ENCODE results near the gene RNF5.

RNF5 gene

GRCh38 chr6:32198866-32199265, 20.7 kb downstream of the RNF5 start:
- Histone ChIP-seq H3K4me3 (ENCODE audit: low read length) (no peak overlapping the region), H3K79me2 (ENCODE audit: control insufficient read depth, low read length) (peaks cover 3% of the 10 kb centered on the region; the same call in 1 of the 2 replicates), H3F3A (ENCODE audit: control insufficient read depth, insufficient read depth) (peaks cover 18% of the 10 kb centered on the region), H3K4me2 (ENCODE audit: low read length) (no peak overlapping the region), H3K4me1 (ENCODE audit: control insufficient read depth, low read length) (peaks cover 37% of the 10 kb centered on the region), H4K20me1 (ENCODE audit: control insufficient read depth, insufficient read depth, low read depth, low read length) (no peaks in the 10 kb centered on the region), H3K36me3 (ENCODE audit: control insufficient read depth, low read length) (peaks cover 3% of the 10 kb centered on the region; the same call in 1 of the 2 replicates), H3K9me2 (replicated peaks; ENCODE audit: control insufficient read depth, low read length) (no peaks in the 10 kb centered on the region), H3K27me3 (ENCODE audit: control insufficient read depth, low read length) (no peaks in the 10 kb centered on the region), H3K27ac (ENCODE audit: low read depth, low read length) (no peak overlapping the region), H3K9me3 (ENCODE audit: control insufficient read depth, insufficient read depth, low read length) (no peaks in the 10 kb centered on the region)
- no peak for TF ChIP-seq EZH2phosphoT487 (IDR thresholded peaks at IDR 0.05; ENCODE audit: borderline replicate concordance, low read length)
- no peak for TF ChIP-seq CTCF (IDR thresholded peaks at IDR 0.05; ENCODE audit: low read depth, low read length, poor library complexity, severe bottlenecking)

- no peaks in the 10 kb centered on the region for H3K79me2 ChIP-seq (ENCODE audit: control insufficient read depth, low read length)
- no peak overlapping the region for H3K4me2 ChIP-seq (ENCODE audit: low read length)
- peaks cover 3% of the 10 kb centered on the region; the same call in 1 of the 2 replicates for H3K36me3 ChIP-seq (ENCODE audit: control insufficient read depth, low read length)
- no peaks in the 10 kb centered on the region for H3K27me3 ChIP-seq (ENCODE audit: control insufficient read depth, low read length)
- peaks cover 22% of the 10 kb centered on the region for H3K4me1 ChIP-seq (ENCODE audit: control insufficient read depth, low read length)
- no peak overlapping the region for H3K4me3 ChIP-seq (ENCODE audit: low read length)
- H3K9me2 ChIP-seq (replicated peaks; ENCODE audit: control insufficient read depth, low read length) = no peaks in the 10 kb centered on the region
- H4K20me1 ChIP-seq (ENCODE audit: control insufficient read depth, insufficient read depth, low read depth, low read length) = no peaks in the 10 kb centered on the region
- peaks cover 14% of the 10 kb centered on the region for H3F3A ChIP-seq (ENCODE audit: control insufficient read depth, insufficient read depth)
- no peaks in the 10 kb centered on the region for H3K9me3 ChIP-seq (ENCODE audit: control insufficient read depth, insufficient read depth, low read length)
- TF ChIP-seq CTCF (IDR thresholded peaks at IDR 0.05; ENCODE audit: low read depth, low read length, poor library complexity, severe bottlenecking) = no peak
- no peak for TF ChIP-seq EZH2phosphoT487 (IDR thresholded peaks at IDR 0.05; ENCODE audit: borderline replicate concordance, low read length)
- H3K27ac ChIP-seq (ENCODE audit: low read depth, low read length) = no peak overlapping the region
These were observed 22.7 kb downstream of the RNF5 start for GRCh38 chr6:32200711-32201475.

GRCh38 chr6:32202186-32202585, 24.0 kb downstream of the RNF5 start:
- H4K20me1 ChIP-seq (ENCODE audit: control insufficient read depth, insufficient read depth, low read depth, low read length) = no peaks in the 10 kb centered on the region
- no peaks in the 10 kb centered on the region for H3K9me3 ChIP-seq (ENCODE audit: control insufficient read depth, insufficient read depth, low read length)
- H3K27me3 ChIP-seq (ENCODE audit: control insufficient read depth, low read length) = no peaks in the 10 kb centered on the region
- no peak overlapping the region for H3K4me2 ChIP-seq (ENCODE audit: low read length)
- no peaks in the 10 kb centered on the region for H3K79me2 ChIP-seq (ENCODE audit: control insufficient read depth, low read length)
- H3K27ac ChIP-seq (ENCODE audit: low read depth, low read length) = no peak overlapping the region
- no peaks in the 10 kb centered on the region for H3K9me2 ChIP-seq (replicated peaks; ENCODE audit: control insufficient read depth, low read length)
- no peak overlapping the region for H3K4me3 ChIP-seq (ENCODE audit: low read length)
- peaks cover 11% of the 10 kb centered on the region for H3K4me1 ChIP-seq (ENCODE audit: control insufficient read depth, low read length)
- TF ChIP-seq EZH2phosphoT487 (IDR thresholded peaks at IDR 0.05; ENCODE audit: borderline replicate concordance, low read length) (no peak), CTCF (IDR thresholded peaks at IDR 0.05; ENCODE audit: low read depth, low read length, poor library complexity, severe bottlenecking) (no peak)
- H3F3A ChIP-seq (ENCODE audit: control insufficient read depth, insufficient read depth) = peaks cover 12% of the 10 kb centered on the region
- no peaks in the 10 kb centered on the region for H3K36me3 ChIP-seq (ENCODE audit: control insufficient read depth, low read length)
